ENCODE data around the gene AK5.

DNA sequence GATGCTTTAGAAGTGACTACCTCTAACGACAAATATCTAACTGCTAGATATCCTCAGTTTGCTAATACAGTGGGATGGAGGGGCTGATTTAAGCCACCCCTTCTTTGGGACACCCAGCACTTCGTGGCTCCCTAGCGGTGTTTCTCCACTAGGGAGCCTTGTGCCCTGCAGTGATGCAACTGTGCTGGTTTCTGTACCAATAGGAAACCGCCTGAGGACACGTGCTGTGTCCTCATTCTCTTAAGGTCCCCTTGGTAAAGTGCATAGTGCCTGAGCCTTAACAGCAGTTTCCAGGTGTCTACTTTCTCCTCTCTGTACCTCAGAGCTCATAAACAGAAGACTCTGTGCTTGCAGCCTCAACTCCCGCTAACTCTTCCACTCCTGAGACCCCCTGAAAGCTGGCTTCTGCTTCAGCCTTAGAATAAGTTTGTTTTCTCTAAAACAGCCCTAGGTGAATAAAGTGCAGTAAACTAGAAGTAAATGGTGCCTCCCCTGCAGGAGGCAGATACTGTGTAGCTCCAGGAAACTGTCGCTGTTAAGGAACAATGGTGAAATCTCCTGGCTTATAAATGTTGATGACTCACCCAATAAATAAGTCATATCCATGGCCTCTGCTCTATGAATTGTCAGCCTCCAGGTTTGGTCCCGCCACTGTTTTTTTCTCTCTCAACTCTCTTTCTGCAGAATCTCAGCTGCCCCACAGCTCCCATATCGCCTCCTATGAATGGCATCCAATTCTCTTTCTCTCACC is 130.4 kb downstream of the AK5 start:
- TF ChIP-seq, protein P1, sequence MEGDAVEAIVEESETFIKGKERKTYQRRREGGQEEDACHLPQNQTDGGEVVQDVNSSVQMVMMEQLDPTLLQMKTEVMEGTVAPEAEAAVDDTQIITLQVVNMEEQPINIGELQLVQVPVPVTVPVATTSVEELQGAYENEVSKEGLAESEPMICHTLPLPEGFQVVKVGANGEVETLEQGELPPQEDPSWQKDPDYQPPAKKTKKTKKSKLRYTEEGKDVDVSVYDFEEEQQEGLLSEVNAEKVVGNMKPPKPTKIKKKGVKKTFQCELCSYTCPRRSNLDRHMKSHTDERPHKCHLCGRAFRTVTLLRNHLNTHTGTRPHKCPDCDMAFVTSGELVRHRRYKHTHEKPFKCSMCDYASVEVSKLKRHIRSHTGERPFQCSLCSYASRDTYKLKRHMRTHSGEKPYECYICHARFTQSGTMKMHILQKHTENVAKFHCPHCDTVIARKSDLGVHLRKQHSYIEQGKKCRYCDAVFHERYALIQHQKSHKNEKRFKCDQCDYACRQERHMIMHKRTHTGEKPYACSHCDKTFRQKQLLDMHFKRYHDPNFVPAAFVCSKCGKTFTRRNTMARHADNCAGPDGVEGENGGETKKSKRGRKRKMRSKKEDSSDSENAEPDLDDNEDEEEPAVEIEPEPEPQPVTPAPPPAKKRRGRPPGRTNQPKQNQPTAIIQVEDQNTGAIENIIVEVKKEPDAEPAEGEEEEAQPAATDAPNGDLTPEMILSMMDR (IDR thresholded peaks at IDR 0.05): no peak
- no peak for TF ChIP-seq POLR2A (IDR thresholded peaks at IDR 0.05)

All from ovary (tissue), 3 donors.